Heart right ventricle (tissue), 16 donors: ENCODE results near the gene IARS1. TPM values are rescaled to one million over a fixed set of nuclear protein-coding genes. Genes with fewer than 3 reads are reported as not detected.

Experiments
- ATAC-seq, 8 donors: fragments of 200-7000 bp; cut with Tn5 transposase; one replicate each; pipeline ENCODE4 v1.9.1; 2020; ENCODE audit warnings: mild to moderate bottlenecking in 8 of 8, moderate library complexity in 8 of 8, moderate number of reproducible peaks in 1 of 8
- DNase-seq, 2 donors: peaks; one replicate each; pipeline ENCODE4 v3.0.0-alpha.2; 2020
- H3K27ac ChIP-seq, 10 donors: fragments of 200-600 bp; sonication (generic) in 2 of 10; one replicate each; pipeline versions ENCODE4 v1.5.0 to v1.8.0; 2020 to 2022; ENCODE audit warnings: mild to moderate bottlenecking in 3 of 10
- H3K27me3 ChIP-seq, 7 donors: fragments of 200-600 bp; one replicate each; pipeline ENCODE4 v1.8.0; 2021 to 2022; ENCODE audit warnings: mild to moderate bottlenecking in 2 of 7
- H3K36me3 ChIP-seq, 9 donors: fragments of 200-600 bp; sonication (generic) in 1 of 9; one replicate each; pipeline versions ENCODE4 v1.5.0 to v1.8.0; 2020 to 2022; ENCODE audit warnings: mild to moderate bottlenecking in 2 of 9
- H3K4me1 ChIP-seq, 9 donors: fragments of 200-600 bp; sonication (generic) in 1 of 9; one replicate each; pipeline versions ENCODE4 v1.5.0 to v1.8.0; 2020 to 2022; ENCODE audit warnings: mild to moderate bottlenecking in 4 of 9
- H3K4me3 ChIP-seq, 10 donors: fragments of 200-600 bp; sonication (generic) in 2 of 10; one replicate each; pipeline versions ENCODE4 v1.5.0 to v1.8.0; 2020 to 2022; ENCODE audit warnings: mild to moderate bottlenecking in 7 of 10, moderate library complexity in 2 of 10
- H3K9me3 ChIP-seq, 11 donors: fragments of 200-600 bp in 10 of 11; sonication (generic) in 2 of 11; one replicate each; pipeline versions ENCODE4 v1.5.0 to v1.8.0; 2013 to 2022; ENCODE audit warnings: mild to moderate bottlenecking in 2 of 11, control low read depth in 1 of 11, moderate library complexity in 1 of 11
- CTCF ChIP-seq, 9 donors: fragments of 200-600 bp; sonication (generic) in 2 of 9; IDR thresholded peaks; one replicate each; pipeline versions ENCODE4 v1.5.0 to v1.8.0; 2021 to 2022; ENCODE audit warnings: antibody characterized with exemption in 9 of 9, mild to moderate bottlenecking in 5 of 9, moderate library complexity in 1 of 9
- WGBS, 2 donors: extraction: QIAGEN DNeasy Blood & Tissue Kit; methylation state at CpG; one replicate each; pipeline ENCODE4 v1.1.7; 2013; ENCODE audit warnings: inconsistent platforms in 1 of 2; 5-methylcytosine and 5-hydroxymethylcytosine counted together
- intact Hi-C, 10 donors: fragments of 100-400 bp; cut with DNase I; formaldehyde crosslinking; loops; one replicate each; pipeline versions ENCODE4 v1.11.1 to v1.14.2; 2022
- polyA plus RNA-seq, 2 donors: library from polyadenylated mRNA; stranded (reverse); fragments of 200-250 nt; gene quantifications; one replicate each; pipeline ENCODE4 v1.2.3, GENCODE V29; 2013
- total RNA-seq, 10 donors: library from RNA; stranded (reverse); fragmentation: NEBNext Ultra II Directional in 3 of 10; extraction: Animal tissue kit (Norgen Biotek cat#: 25700) in 3 of 10; gene quantifications; one replicate each; pipeline versions ENCODE4 v1.2.1 to v1.2.4, GENCODE V29; 2021 to 2023
- donor health status: Arrhythmogenic right ventricular cardiomyopathy.
- donor health status: ischemic (EF 13 %, LVEDD 7.1; RV severe dilation, severe dysfunction).
- donor health status: healthy with polysubstance abuse.
- donor health status: DM: no; HTN: yes; CAD: no.
- donor health status: DM: no; HTN: no; CAD: no.
- donor health status: ischemic (EF 25% LVEDD 6.9; RV normal size, moderate dysfunction).
- donor health status: ischemic (EF 25% LVEDD 5.7; RV mildly dilated, moderate dysfunction).
- donor health status: healthy.
- donor health status: DM: yes; HTN: yes; CAD: no.
- donor health status: Ischemic cardiomyopathy.
- donor health status: ischemic (EF 35%, LVEDD 5.7; RV mildly dilated, moderate dysfunction).
- donor health status: nonischemic (EF 11% LVEDD 7.7; RV severe dilation, severe dysfunction).
- donor health status: DM: yes; HTN: yes; CAD: no.
- donor health status: PGD.
- donor health status: ischemic (EF 29% LVEDD 5.4; RV normal size, mild dysfunction).
- donor health status: nonischemic (EF 23%, LVEDD 6.1; RV moderate dilation, normal function).

Gene IARS1
- total and polyA plus RNA-seq, 12 donors: 9.0 to 79.6 (median 60.8) TPM

DNA sequence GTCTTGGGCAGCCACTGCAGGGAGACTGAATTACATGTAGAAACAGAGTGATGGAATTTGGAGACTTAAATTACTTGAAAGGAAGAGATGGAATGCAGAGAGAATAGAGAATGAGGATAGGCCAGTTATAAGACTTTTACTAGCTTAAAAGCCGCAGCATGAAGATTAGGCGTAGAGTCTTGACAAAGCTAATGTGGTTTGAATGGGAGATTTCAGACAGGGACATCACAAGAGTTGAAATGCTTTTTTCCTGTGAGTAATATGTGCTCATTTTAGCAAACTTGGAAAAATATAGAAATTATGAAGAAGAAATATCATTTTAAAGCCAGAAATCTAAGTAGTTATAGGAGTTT, 39.8 kb upstream of the IARS1 start:
- peak in 5 of 8 donors; percentile 40 to 67 (median 47) for ATAC-seq

GRCh38 chr9:92332577-92333281, 39.2 kb upstream of the IARS1 start:
- ATAC-seq: peak in 7 of 8 donors; percentile 57 to 83 (median 79)
- Histone ChIP-seq H3K27ac (peak overlapping the region in 8 of 10 donors; percentile 33 to 69 (median 63)), H3K4me1 (peaks cover 0 to 15% (median 0%) of the 10 kb centered on the region in 9 donors), H3K36me3 (peaks cover 0 to 20% (median 0%) of the 10 kb centered on the region in 9 donors), H3K4me3 (no peak overlapping the region), H3K9me3 (no peaks in the 10 kb centered on the region), H3K27me3 (no peaks in the 10 kb centered on the region)
- intact Hi-C loops: loop anchor here in 2 of 10 donors (10.0 kb wide), 2 partner anchors 92 to 112 kb away; partner anchors contain the start of gene OMD (in 1 of the 2)
- 68 to 70% methylated on average over 3 of the region's 3 CpGs for WGBS, 2 donors
- DNase-seq: peak in 1 of 2 donors; percentile 16
- no peak for TF ChIP-seq CTCF (IDR thresholded peaks at IDR 0.05)

More for the DNA sequence above, 39.8 kb upstream of the IARS1 start:
- intact Hi-C loops: loop anchor here in 2 of 10 donors (10.0 kb wide), 2 partner anchors 92 to 112 kb away; partner anchors contain the start of gene OMD (in 1 of the 2)
- Histone ChIP-seq H3K36me3 (peaks cover 0 to 26% (median 0%) of the 10 kb centered on the region in 9 donors), H3K27me3 (no peaks in the 10 kb centered on the region), H3K4me1 (peaks cover 0 to 15% (median 0%) of the 10 kb centered on the region in 9 donors), H3K27ac (peak overlapping the region in 8 of 10 donors; percentile 3 to 69 (median 63)), H3K4me3 (no peak overlapping the region), H3K9me3 (no peaks in the 10 kb centered on the region)
- WGBS, 2 donors: 72% methylated on average over 2 of the region's 2 CpGs
- DNase-seq: no peak
- TF ChIP-seq CTCF (IDR thresholded peaks at IDR 0.05): no peak

- H3K9me3 ChIP-seq: no peaks in the 10 kb centered on the region
- WGBS, 2 donors: 44% methylated on average over 2 of the region's 2 CpGs
- peak in 2 of 9 donors; percentile 12 to 20 for TF ChIP-seq CTCF (IDR thresholded peaks at IDR 0.05)
- DNase-seq: no peak
- peaks cover 0 to 3% (median 0%) of the 10 kb centered on the region in 9 donors for H3K36me3 ChIP-seq
- H3K4me1 ChIP-seq: peaks cover 5 to 31% (median 19%) of the 10 kb centered on the region in 9 donors
- H3K27me3 ChIP-seq: no peaks in the 10 kb centered on the region
- no peak overlapping the region for H3K4me3 ChIP-seq
- H3K27ac ChIP-seq: no peak overlapping the region
- intact Hi-C loops: loop anchor here in 4 of 10 donors (5.0 to 10.0 kb wide), 3 partner anchors 304 to 309 kb away; no protein-coding TSS in a partner anchor
- ATAC-seq: no peak
These were observed 34.7 kb upstream of the IARS1 start for GRCh38 chr9:92328225-92328624.

DNA sequence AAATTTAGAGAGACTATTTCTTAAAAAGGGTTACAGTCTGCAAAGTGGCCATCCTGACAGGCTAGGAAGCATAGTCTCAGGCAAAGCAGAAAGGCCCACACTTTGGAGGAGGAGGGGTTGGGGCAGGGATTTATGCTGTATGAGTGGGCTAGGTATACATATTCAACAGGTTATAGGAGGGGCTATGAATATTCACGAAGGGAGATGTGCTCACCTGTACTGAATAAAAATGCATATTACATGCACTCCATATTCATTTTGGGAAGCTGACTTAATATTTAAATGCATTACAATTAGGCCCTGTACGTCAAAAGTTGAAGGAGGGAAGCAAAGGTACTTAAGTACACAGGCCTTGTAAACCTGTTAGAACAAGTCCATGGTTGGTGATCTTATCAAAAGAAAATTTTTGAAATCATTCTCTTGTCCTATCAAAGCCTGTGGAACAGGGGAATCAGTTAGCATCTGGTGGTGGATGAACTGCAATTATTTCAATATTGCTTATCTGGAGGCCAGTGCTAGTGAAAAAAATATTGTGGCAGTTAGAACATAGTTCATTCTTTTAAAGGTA, 33.9 kb upstream of the IARS1 start:
- Histone ChIP-seq H3K9me3 (no peaks in the 10 kb centered on the region), H3K4me1 (peaks cover 5 to 29% (median 19%) of the 10 kb centered on the region in 9 donors), H3K4me3 (peak overlapping the region in 1 of 10 donors; percentile 90), H3K27ac (no peak overlapping the region), H3K27me3 (no peaks in the 10 kb centered on the region), H3K36me3 (peaks cover 0 to 12% (median 0%) of the 10 kb centered on the region in 9 donors)
- ATAC-seq (no peak), DNase-seq (no peak)
- no peak for TF ChIP-seq CTCF (IDR thresholded peaks at IDR 0.05)
- WGBS, 2 donors: 74 to 79% methylated on average over 2 of the region's 2 CpGs
- intact Hi-C loops: loop anchor here in 4 of 10 donors (5.0 to 10.0 kb wide), 3 partner anchors 305 to 310 kb away; no protein-coding TSS in a partner anchor
